HG03159 (cell line): ENCODE data around the gene SAFB.

ENCODE experiments used
- ATAC-seq: cut with Tn5 transposase; IDR thresholded peaks from one replicate; pipeline ENCODE4 v1.9.1; 2021; ENCODE audit warnings: mild to moderate bottlenecking, moderate library complexity; ENCODE audit not compliant: unreplicated experiment

Gene SAFB

GRCh38 chr19:5622465-5623396 lies at the start of gene SAFB, which contains the start of gene SAFB2:
Gene SAFB, plus strand, starts transcription at chr19:5623083. Its CDS starts 123 bp downstream, at chr19:5623206.
Gene SAFB2, minus strand, starts transcription at chr19:5622776. Its CDS starts 61 bp downstream, at chr19:5622715.
- peak; percentile 84 for ATAC-seq

DNA sequence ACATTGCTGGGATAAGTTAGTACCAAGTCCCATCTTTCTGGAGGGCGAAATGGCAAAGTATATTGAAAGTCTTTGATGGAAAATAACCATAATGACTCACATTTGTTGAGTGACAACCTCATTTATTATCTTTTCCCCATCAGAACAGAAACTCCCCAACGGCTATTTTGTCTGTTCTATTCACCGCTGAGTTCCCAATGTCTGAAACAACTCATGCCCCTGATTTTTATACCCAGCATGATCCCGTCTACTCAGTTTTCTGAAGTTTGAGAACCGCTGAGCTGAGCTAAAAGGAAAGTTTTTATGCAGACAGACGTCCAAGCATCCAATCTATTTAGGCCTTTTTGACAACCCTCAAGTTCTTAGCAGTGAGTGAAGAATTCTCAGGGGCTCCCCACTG lies 47.3 kb upstream of the SAFB start:
- ATAC-seq, result no peak

- ATAC-seq, result no peak
These were observed 44.6 kb upstream of the SAFB start for GRCh38 chr19:5578097-5578846.

- ATAC-seq, result no peak
These were observed 43.6 kb upstream of the SAFB start for GRCh38 chr19:5579286-5579685.

- no peak for ATAC-seq
These were observed 43.2 kb upstream of the SAFB start for GRCh38 chr19:5579697-5580096.

DNA sequence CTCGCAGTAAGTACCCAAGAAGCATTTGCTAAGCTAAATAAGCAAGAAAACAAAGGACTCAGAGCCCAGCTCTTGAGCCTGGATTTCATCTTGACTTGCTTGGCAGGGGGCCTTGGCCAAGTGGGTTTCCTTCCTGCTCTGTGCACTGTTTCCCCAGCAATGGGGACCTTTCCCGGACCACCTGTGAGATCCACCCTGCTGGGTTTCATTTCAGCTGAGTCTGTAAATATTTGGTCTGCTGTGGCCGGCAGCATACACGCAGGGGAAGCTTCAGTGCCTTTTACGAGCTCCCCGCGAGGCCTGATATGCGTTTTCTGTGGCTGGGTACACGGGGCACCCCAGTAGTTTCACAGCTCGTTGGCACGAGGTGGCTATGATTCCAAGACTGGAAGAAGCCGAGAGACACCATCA lies 42.7 kb upstream of the SAFB start:
- ATAC-seq, result no peak

GRCh38 chr19:5585461-5586299 lies 37.2 kb upstream of the SAFB start:
- no peak for ATAC-seq

DNA sequence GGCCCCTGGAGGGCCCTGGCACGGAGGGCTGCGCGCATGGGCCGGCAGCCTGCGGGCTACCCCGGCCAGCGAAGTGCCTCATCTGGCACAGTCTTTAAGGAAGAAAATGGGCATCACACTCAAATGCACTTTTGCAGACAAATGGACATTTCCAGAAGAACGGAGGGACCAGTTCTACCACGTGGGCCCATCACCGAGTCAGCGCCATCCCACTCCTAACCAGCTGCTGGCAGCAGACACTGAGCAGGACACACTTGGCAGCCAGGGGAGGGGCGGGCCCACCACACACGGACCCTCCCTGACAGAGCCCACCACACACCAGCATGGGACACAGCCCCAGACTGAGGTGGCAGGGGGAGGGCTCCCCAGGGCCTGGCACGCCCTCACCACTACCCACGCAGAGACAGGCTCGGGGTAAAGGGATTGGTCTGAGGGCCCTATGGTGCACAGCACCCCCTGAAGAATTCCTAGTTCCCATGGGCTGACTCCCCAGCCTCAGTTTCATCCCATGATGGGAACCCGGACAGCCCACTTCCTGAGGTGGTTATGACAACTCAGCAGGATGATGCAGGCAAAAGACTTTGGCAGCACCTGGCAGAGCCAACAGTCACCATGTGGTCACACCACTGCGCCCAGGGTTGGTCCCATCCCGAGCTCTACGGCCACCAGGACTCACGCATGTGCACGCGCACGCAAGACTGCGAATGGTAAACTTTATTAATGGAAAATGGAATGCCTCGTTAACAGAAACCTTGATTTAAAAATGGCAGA lies 36.4 kb upstream of the SAFB start:
- ATAC-seq, result no peak

- ATAC-seq, result no peak
These were observed 35.8 kb upstream of the SAFB start for GRCh38 chr19:5587071-5587455.

DNA sequence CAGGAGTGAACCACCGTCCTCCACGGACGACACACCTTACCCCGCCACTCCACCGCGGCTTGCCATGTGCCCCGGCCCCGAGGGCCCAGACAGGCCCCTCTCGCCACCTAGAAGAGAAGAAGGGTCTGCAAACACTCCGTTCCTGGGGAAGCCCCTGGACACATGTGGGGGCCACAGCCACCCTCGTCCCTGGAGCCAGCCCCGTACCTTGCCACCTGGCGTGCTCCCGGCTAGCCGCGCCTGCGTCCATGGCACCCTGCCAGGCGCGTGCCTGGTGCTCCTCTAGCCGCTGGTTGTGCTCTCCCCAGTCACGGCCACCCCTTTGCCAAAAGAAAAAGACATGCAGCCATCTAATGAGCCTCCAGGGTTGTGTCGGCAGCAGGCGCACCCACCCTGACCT lies 35.2 kb upstream of the SAFB start:
- ATAC-seq, result no peak

GRCh38 chr19:5588441-5588840 lies 34.4 kb upstream of the SAFB start:
- ATAC-seq, result no peak

DNA sequence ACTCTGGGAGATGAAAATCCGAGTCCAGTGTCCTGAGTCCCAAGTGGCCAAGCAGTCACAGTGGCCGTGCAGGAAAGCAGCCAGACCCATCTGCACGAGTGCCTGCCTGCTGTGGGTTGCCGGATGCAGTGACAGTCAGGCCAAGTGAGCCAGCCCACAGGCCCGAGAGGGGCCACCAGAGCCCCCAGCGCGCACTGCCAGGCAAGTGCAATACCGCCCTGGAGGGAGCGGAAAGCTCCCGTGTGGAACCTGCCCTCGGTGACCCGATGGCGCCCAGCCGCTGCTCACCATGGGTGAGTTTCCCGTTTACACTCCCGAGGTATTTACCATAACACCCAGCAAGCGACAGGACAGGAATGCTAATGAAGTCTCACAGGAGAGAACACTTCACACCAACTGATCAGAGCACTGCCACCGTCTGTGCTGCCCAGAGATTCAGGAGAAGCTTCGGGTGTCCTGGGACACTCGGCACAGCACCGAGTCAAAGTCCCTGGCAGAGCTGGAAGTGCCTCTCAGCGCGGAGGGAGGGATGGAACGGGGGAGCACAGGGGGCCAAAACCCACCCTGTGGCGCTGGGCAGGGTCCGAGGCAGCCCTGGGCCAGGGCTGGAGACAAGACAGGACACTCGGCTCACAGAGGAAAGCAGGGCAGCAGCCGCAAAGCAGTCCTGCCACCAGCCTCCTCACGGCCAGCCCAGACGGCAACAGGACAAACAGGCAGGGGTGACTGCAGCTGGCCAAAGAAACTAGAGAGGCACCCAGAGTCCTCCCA lies 33.8 kb upstream of the SAFB start:
- no peak for ATAC-seq

- ATAC-seq, result no peak
These were observed 32.6 kb upstream of the SAFB start for GRCh38 chr19:5590151-5590864.

- ATAC-seq, result no peak
These were observed 32.1 kb upstream of the SAFB start for GRCh38 chr19:5590865-5591154.

DNA sequence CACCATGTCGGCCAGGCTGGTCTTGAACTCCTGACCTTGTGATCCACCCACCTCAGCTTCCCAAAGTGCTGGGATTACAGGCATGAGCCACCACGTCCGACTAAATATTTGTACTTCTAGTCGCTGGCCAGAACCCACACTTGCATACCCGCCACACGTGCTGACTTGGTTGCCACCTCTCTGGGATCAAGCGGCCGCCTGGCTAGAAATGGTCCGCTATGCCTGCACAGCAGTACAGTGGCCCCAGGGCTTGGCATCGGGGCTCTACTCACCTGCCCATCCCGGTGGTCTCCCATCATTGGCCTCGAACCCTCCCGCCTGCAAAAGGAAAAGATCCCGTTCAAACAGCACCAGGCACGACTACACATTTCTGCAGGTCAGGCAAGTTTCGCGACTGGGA lies 31.4 kb upstream of the SAFB start:
- ATAC-seq, result no peak

DNA sequence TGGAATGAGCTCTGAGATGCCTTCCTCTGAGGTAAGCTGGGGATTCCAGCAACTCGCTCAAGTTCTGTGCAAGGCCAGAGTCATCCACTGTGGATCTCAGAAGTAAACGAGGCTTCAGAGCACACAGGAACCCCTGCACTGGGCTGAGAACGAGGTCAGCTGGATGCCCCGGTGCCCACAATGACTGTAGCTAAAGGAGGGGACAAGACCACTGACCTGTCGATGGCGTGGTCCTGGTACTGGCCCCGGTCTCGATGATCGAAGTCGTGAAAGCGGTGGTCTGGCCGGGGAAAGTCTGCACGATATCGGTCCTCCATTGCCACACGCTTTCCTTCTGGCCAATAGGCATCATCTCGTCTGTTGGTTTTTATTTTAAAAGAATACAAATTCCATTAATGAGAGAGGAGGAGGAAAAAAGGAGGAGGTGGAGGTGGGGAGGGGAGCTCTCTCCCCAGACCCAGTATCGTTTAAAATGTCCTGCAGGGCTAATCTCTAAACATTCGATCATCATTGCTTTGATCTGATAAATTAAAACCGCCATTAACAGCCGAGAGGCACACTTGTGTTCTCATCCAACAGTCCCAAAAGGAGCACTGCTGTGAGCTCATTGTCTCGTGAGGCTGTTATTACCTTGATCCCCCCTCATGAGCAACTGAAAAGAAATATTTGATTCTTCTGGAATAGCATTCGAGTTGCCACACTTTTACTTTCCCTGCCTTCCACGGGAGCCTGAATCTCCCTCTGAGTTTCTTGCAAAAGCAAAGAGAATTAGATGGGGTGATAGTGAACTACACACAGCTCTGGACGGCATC lies 30.1 kb upstream of the SAFB start:
- ATAC-seq, result no peak

DNA sequence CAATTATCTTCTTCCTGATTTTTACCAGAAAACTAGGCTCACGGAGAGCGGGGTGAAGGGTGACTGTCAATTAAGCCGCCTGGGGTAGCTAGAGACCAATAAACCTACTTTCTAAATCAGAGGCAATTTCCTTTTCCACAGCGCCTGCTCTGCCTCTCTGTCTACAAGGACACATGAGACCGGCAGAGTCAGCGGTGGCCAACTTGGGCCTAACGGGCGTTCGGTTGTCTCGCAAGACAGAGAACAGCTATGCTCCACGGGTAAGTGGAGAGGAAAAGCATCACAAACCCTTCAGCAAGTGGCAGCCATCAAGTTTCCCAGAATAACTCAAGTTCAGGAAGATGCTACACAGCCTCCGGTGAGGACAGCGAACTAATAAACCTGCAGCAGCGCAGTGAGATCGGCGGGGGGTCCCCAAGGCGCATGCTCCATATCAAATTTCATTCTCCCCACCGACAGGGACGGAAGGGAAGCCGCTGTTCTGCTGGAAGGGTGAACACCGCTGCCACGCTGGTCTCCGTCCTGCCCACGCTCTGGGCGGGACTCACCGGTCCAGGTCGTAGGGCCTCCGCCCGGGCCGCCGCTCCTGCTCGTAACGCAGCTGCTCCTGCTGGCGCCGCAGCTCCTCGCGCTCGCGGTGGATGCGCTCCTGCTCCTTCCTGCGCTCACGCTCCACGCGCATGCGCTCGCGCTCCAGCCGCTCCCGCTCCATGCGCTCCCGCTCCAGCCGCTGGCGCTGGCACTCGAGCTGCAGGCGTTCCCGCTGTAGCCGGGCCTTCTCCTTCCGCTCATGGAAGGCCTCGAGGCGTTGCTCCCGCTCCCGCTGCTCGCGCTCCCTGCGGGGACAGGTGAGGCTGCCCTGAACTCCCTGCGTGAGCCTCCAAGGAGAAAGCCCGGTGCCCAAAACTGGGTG lies 29.3 kb upstream of the SAFB start:
- ATAC-seq, result no peak
